Bladder microvascular endothelial cell (primary cell): ENCODE data around the gene ZNF599. TPM values are rescaled to one million over a fixed set of nuclear protein-coding genes. Genes with fewer than 3 reads are reported as not detected.

ENCODE experiments used
- total RNA-seq: library from RNA; depleted of rRNA; stranded (reverse); fragments of >200 nt; gene quantifications from 2 replicates; pipeline ENCODE4 v1.2.3, GENCODE V29; 2014

ZNF599 gene
- total RNA-seq, result 3.2 and 5.0 TPM in 2 replicates

GRCh38 chr19:34772697-34773554 is at the start of gene ZNF599:
Gene ZNF599, minus strand, starts transcription at chr19:34773215. Its CDS starts 374 bp downstream, at chr19:34772841.

GRCh38 chr19:34733746-34734536 is 39.1 kb downstream of the ZNF599 start, which contains the start of gene ZNF181:
Gene ZNF181, plus strand, starts transcription at chr19:34734243. Its CDS starts 795 bp downstream, at chr19:34735038.

Other genes with a start within 250 kb of the ZNF599 start
- gene SCGB2B2, start 96.1 kb downstream of the ZNF599 start, total RNA-seq, result 0.13 TPM in 1 of 2 replicates, not detected in the other
- 7.4 and 20.2 TPM in 2 replicates for gene ZNF302, start 95.5 kb downstream of the ZNF599 start, total RNA-seq
- 6.8 and 14.6 TPM in 2 replicates for gene ZNF181, start 39.0 kb downstream of the ZNF599 start, total RNA-seq
- gene ZNF30, start 153.7 kb upstream of the ZNF599 start, total RNA-seq, result 3.6 and 4.8 TPM in 2 replicates
- 29.6 and 51.1 TPM in 2 replicates for gene ZNF792, start 191.0 kb upstream of the ZNF599 start, total RNA-seq
- gene GRAMD1A, start 227.1 kb upstream of the ZNF599 start, total RNA-seq, result 24.9 and 52.8 TPM in 2 replicates